Transverse colon (tissue), 4 donors: ENCODE results near the gene HHEX. TPM values are rescaled to one million over a fixed set of nuclear protein-coding genes. Genes with fewer than 3 reads are reported as not detected.

Source experiments
- DNase-seq: peaks from one replicate; pipeline ENCODE4 v3.0.0-alpha.2; 2019
- H3K27ac ChIP-seq, 4 donors: fragments of 200-600 bp; sonication (generic); 2 replicates each; pipeline ENCODE4 v1.5.1; 2016 to 2018; ENCODE audit warnings: inconsistent platforms in 4 of 4
- H3K27me3 ChIP-seq: fragments of 200-600 bp; sonication (generic); 2 replicates; pipeline ENCODE4 v1.5.1; 2017; ENCODE audit warnings: inconsistent platforms
- H3K36me3 ChIP-seq, 4 donors: fragments of 200-600 bp; sonication (generic); 2 replicates each; pipeline ENCODE4 v1.5.1; 2017 to 2019; ENCODE audit warnings: inconsistent platforms in 4 of 4
- H3K4me1 ChIP-seq, 4 donors: fragments of 200-600 bp; sonication (generic); 2 replicates each; pipeline ENCODE4 v1.5.1; 2017 to 2020; ENCODE audit warnings: inconsistent platforms in 4 of 4
- H3K4me3 ChIP-seq, 4 donors: fragments of 200-600 bp; sonication (generic); 1 replicate in 1 of 4; 2 replicates in 3 of 4; pipeline versions ENCODE4 v1.5.1 to v1.6.1; 2017 to 2019; ENCODE audit warnings: inconsistent platforms in 4 of 4
- H3K9me3 ChIP-seq, 2 donors: fragments of 200-600 bp; sonication (generic); 2 replicates each; pipeline ENCODE4 v1.5.1; 2017 to 2019; ENCODE audit warnings: inconsistent platforms in 2 of 2
- EP300 ChIP-seq: sonication (generic); formaldehyde crosslinking; IDR thresholded peaks from one replicate; pipeline ENCODE4 v1.6.1; 2017; ENCODE audit warnings: antibody characterized with exemption, low read depth
- POLR2A ChIP-seq: fragments of 450-650 bp; IDR thresholded peaks from one replicate; pipeline ENCODE4 v1.6.1; 2016; ENCODE audit warnings: antibody characterized with exemption, mild to moderate bottlenecking, moderate library complexity
- POLR2AphosphoS5 ChIP-seq, 3 donors: sonication (generic); formaldehyde crosslinking; IDR thresholded peaks; one replicate each; pipeline ENCODE4 v1.6.1; 2016; ENCODE audit warnings: antibody characterized with exemption in 3 of 3
- WGBS, 2 donors: methylation state at CpG; one replicate each; pipeline ENCODE4 v1.1.5; 2018; ENCODE audit warnings: low coverage in 1 of 2; 5-methylcytosine and 5-hydroxymethylcytosine counted together
- in situ Hi-C, 4 donors: fragments of 200-750 bp; cut with MboI; loops; one replicate each; pipeline versions ENCODE4 v1.15.0 to v1.15.1; 2017; ENCODE audit warnings: low sequenced_read_pairs in 3 of 4, low pct_ligation_motif_present in 1 of 4, low pct_unique_long_range_greater_than_20kb in 1 of 4
- intact Hi-C: fragments of 100-400 bp; cut with DNase I; formaldehyde crosslinking; loops from one replicate; pipeline ENCODE4 v1.15.1; 2023; ENCODE audit warnings: low total_unique reads
- total RNA-seq, 4 donors: library from RNA; depleted of rRNA; stranded (reverse); fragments of >200 nt; gene quantifications; one replicate each; pipeline ENCODE4 v1.1.0, GENCODE V29; 2016
- TF ChIP-seq, protein P1 (sequence below), 5 experiments: fragments of 200-600 bp in 3 of 5; fragments of 450-650 bp in 2 of 5; sonication (generic) in 3 of 5; IDR thresholded peaks; 1 replicate in 2 of 5; 2 replicates in 3 of 5; pipeline ENCODE4 v1.5.1; 2016 to 2017; ENCODE audit warnings: antibody characterized with exemption in 5 of 5, inconsistent platforms in 3 of 5, mild to moderate bottlenecking in 2 of 5, moderate library complexity in 1 of 5

The HHEX gene
- total RNA-seq, 4 donors from 2014 or later = 0.80 to 7.9 (median 4.8) TPM

DNA sequence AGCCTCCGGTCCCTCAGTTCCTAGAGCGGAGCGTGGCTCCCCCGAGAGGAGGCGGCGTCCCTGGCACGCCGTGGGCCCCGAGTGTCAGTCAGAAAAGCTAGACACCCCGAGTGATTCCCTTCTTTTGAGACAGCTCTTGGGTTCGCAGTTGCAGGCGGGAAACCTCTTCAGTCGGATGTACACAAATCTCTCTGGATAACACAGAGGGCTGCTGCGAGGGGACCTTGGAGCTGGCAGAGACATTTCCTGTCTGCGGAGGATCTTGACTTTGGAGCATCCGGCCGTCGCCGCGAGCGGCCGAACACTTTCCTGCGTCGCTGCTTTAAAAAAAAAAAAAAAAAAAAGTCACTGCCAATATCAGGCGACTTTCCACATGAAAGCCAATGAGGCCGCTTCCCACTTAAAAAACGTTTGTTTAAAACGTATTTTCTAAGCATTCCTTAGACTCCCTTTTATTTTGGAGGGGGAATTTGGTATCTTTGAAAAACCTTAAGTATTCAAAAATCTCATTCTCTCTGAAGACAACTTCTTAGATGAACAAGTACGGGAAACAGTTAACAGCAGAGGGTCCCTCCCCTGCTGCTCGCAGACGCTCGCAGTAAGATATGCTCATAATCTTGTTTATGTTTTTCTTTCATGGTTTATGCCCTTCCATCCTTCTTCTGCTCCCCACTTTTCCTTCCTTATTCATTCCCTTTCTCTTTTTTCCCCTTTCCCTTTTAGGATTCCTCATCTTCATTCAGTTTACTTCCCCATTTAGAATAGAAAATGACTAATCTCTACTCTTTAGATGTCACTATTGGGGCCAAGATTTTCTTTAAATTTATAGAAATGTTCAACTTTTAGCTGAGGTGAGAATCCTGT lies 10.0 kb downstream of the HHEX start:
- Histone ChIP-seq H3K4me1 (peaks cover 0 to 14% (median 5%) of the 10 kb centered on the region in 4 donors), H3K9me3 (no peaks in the 10 kb centered on the region), H3K27ac (peak overlapping the region; percentile 2 to 60 (median 15)), H3K4me3 (peak overlapping the region in 3 of 4 donors; percentile 6 to 45 (median 31)), H3K36me3 (no peaks in the 10 kb centered on the region), H3K27me3 (peaks cover 63% of the 10 kb centered on the region)
- intact Hi-C loops = no loop called here
- DNase-seq = peak; percentile 30
- WGBS, 2 donors = 0 to 1% methylated on average over 12 to 32 of the region's 32 CpGs
- in situ Hi-C loops = no loop called here
- TF ChIP-seq POLR2AphosphoS5 (IDR thresholded peaks at IDR 0.05) (no peak), EP300 (no peak), POLR2A (no peak)
- TF ChIP-seq, protein P1, sequence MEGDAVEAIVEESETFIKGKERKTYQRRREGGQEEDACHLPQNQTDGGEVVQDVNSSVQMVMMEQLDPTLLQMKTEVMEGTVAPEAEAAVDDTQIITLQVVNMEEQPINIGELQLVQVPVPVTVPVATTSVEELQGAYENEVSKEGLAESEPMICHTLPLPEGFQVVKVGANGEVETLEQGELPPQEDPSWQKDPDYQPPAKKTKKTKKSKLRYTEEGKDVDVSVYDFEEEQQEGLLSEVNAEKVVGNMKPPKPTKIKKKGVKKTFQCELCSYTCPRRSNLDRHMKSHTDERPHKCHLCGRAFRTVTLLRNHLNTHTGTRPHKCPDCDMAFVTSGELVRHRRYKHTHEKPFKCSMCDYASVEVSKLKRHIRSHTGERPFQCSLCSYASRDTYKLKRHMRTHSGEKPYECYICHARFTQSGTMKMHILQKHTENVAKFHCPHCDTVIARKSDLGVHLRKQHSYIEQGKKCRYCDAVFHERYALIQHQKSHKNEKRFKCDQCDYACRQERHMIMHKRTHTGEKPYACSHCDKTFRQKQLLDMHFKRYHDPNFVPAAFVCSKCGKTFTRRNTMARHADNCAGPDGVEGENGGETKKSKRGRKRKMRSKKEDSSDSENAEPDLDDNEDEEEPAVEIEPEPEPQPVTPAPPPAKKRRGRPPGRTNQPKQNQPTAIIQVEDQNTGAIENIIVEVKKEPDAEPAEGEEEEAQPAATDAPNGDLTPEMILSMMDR (IDR thresholded peaks at IDR 0.05) = no peak

DNA sequence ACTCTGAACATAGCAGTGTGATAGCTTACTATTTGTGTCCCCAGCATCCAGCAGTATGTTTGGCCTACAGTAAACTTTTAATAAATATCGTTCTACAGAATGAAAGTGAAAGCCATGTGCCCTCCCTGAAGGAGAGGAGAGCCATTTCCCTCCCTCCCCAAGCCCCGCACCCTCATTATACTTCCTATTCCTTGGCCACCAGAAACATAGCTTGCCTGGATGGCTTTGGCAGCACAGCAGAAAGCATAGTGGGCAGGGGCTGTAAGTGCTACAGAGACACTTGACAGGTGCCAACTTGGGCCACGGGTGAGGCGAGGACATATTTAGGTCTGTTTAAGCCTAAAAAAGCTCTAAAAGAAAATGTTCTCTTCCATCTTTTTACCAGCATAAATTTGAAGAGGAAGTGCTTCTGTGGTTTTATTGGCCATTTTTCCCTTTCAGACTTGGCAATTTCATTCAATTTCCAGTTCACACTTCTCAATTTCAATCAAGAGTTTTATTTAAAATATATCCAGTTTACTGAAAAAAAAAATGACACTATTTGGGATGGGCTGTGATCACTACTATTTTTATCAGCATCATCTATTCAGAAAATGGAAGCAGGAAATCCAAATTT lies 12.7 kb downstream of the HHEX start:
- WGBS, 2 donors = 33 to 61% methylated on average over 3 to 4 of the region's 4 CpGs
- TF ChIP-seq EP300 = no peak
- TF ChIP-seq POLR2A = no peak
- TF ChIP-seq, protein P1 (IDR thresholded peaks at IDR 0.05) = no peak
- TF ChIP-seq POLR2AphosphoS5 (IDR thresholded peaks at IDR 0.05) = no peak
- DNase-seq = no peak
- Histone ChIP-seq H3K36me3 (no peaks in the 10 kb centered on the region), H3K27ac (no peak overlapping the region), H3K4me1 (peaks cover 0 to 14% (median 5%) of the 10 kb centered on the region in 4 donors), H3K27me3 (peaks cover 40% of the 10 kb centered on the region), H3K9me3 (no peaks in the 10 kb centered on the region), H3K4me3 (no peak overlapping the region)
- intact Hi-C loops (no loop called here), in situ Hi-C loops (no loop called here)

DNA sequence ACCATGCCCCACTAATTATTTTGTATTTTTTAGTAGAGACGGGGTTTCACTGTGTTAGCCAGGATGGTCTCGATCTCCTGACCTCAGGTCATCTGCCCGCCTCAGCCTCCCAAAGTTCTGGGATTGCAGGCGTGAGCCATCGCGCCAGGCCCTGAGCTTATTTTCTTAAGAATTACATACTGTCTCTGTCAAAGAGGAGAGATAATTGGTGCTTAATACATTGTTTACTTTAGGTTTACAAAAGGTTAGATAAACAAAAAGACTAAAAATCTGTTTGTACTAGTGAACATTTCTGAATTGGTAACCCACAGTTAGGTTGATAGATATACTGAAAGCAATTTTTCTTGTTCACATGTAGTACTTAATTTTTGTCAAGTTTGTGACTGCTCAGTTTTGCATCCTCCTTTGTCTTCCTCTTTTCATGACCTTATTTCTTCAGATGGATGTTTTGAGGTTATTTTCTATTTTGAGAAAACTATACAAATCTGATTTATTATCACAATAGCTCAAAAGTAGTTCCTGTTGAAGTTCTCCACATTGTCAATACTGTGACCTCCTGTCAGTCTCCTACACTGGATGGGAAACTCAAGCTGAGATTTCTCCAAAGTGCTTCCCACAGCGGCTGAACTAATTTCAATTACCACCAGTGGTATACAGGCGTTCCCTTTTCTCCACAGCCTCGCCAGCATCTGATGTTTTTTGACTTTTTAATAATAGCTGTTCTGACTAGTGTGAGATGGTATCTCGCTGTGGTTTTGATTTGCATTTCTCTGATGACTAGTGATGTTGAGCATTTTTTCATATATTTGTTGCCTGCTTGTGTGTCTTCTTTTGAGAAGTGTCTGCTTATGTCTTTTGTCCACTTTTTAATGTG lies 22.5 kb downstream of the HHEX start:
- intact Hi-C loops = no loop called here
- no peak for TF ChIP-seq EP300
- Histone ChIP-seq H3K27me3 (no peaks in the 10 kb centered on the region), H3K36me3 (no peaks in the 10 kb centered on the region), H3K9me3 (no peaks in the 10 kb centered on the region), H3K4me3 (no peak overlapping the region), H3K27ac (no peak overlapping the region), H3K4me1 (no peaks in the 10 kb centered on the region)
- in situ Hi-C loops = no loop called here
- 81 to 85% methylated on average over 9 to 10 of the region's 10 CpGs for WGBS, 2 donors
- no peak for DNase-seq

DNA sequence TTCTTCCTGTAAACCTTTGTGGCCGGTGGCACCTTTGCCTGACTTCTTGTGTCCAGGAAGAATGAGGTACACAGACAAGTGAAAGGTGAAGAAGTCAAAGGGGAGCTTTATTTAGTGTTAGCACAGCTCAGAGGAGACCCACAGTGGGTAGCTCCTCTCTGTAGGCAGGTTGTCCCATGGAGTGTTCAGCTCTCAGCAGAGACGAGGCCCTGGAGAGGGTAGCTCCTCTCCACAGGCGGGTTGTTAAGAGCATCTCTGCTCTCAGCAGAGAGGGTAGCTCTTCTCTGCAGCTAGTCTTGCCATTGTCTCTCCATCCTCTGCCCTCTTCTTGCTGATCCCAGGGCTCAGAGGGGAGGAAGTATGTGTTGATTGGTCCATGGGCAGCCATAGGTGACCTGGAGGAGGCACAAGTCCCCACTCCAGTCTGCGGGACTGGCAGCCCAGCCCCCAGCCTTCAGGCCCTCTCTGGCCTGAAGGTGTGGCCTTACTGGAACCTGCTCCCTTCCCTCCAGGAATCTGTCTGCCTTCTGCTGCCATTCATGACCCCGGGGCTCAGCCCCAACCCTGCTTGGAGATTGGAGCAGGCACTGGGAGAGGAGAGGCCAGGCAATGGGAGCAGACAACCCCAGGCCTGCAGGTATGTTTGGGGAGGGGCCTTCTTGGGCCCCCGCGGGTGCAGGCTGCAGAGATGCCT lies 24.5 kb downstream of the HHEX start:
- no peak for DNase-seq
- TF ChIP-seq EP300 (no peak), POLR2AphosphoS5 (IDR thresholded peaks at IDR 0.05) (no peak), POLR2A (no peak)
- TF ChIP-seq, protein P1 (IDR thresholded peaks at IDR 0.05) = no peak
- H3K9me3 ChIP-seq = no peaks in the 10 kb centered on the region
- no peaks in the 10 kb centered on the region for H3K4me1 ChIP-seq
- no peak overlapping the region for H3K27ac ChIP-seq
- in situ Hi-C loops (no loop called here), intact Hi-C loops (no loop called here)
- H3K27me3 ChIP-seq = no peaks in the 10 kb centered on the region
- WGBS, 2 donors = 94% methylated on average over 7 of the region's 7 CpGs; no CpG with 5 or more reads in 1 of the 2 donors
- H3K36me3 ChIP-seq = no peaks in the 10 kb centered on the region
- no peak overlapping the region for H3K4me3 ChIP-seq
